ENCODE measurements around the gene SUPT4H1. TPM values are rescaled to one million over a fixed set of nuclear protein-coding genes. Genes with fewer than 3 reads are reported as not detected.

The SUPT4H1 gene
- total and polyA plus RNA-seq, 9 of the 15 experiments (the other 6 are each of a cell fraction or from before 2014, with no cell fraction given), result 62.1 to 320 (median 117) TPM

- Histone ChIP-seq H3K27me3 (ENCODE audit: control insufficient read depth in 2 of 2, insufficient read depth in 2 of 2, low read length in 2 of 2) (no peaks in the 10 kb centered on the region), H4K20me1 (replicated peaks; ENCODE audit: control insufficient read depth, insufficient read depth, low read length) (no peaks in the 10 kb centered on the region), H3K4me2 (ENCODE audit: insufficient read depth, low read length) (no peak overlapping the region), H3K79me2 (ENCODE audit: control insufficient read depth, insufficient read depth, low read length) (no peaks in the 10 kb centered on the region; the same call in 2 of the 3 replicates), H3K27ac (ENCODE audit: extremely low read depth, low read depth, low read length) (no peak overlapping the region), H3K9me1 (ENCODE audit: control insufficient read depth, insufficient read depth, low read length) (no peaks in the 10 kb centered on the region), H3K4me1 (replicated peaks in 1 of 2; ENCODE audit: control insufficient read depth in 2 of 2, insufficient read depth in 2 of 2, low read length in 2 of 2) (peaks cover 7 to 21% of the 10 kb centered on the region in 2 experiments), H3K9me3 (replicated peaks; ENCODE audit: control insufficient read depth, insufficient read depth, low read depth, low read length) (no peaks in the 10 kb centered on the region), H2AFZ (ENCODE audit: low read depth, low read length) (no peak overlapping the region), H3K9ac (ENCODE audit: insufficient read depth in 1 of 2, low read depth in 2 of 2, low read length in 2 of 2) (no peak overlapping the region), H3K4me3 (no peak overlapping the region), H3K36me3 (ENCODE audit: control insufficient read depth, insufficient read depth, low read length) (no peaks in the 10 kb centered on the region)
- no peak for ATAC-seq
- FAIRE-seq, result no peak
- 27% methylated on average over 4 of the region's 4 CpGs for whole genome bisulfite sequencing (ENCODE audit: insufficient coverage, low coverage, missing lambda C conversion rate)
- ChIA-PET POLR2A (interaction anchor here (0.6 to 1.0 kb wide), 2 partner anchors 204 to 235 kb away, joined by 3 read pairs; partner anchors contain the start of gene EPX), CTCF (ENCODE audit: low intra/inter-chr PET ratio) (no interaction called here)
- intact Hi-C loops (cut with micrococcal nuclease) (no loop called here), in situ Hi-C loops (cut with MboI) (no loop called here)
- no peak for DNase-seq (ENCODE audit: extremely low read depth in 1 of 4, low spot score in 3 of 4)
- BruUV-seq (replicated peaks), result no TSS peak
- TF ChIP-seq NFYB (IDR thresholded peaks at IDR 0.05; ENCODE audit: extremely low read depth, insufficient read length), result no peak
- no peak for TF ChIP-seq MBD2 (IDR thresholded peaks at IDR 0.05; ENCODE audit: borderline replicate concordance, low read depth)
- no peak for TF ChIP-seq RAD21 (CRISPR knock-in tag; conservative IDR thresholded peaks at IDR 0.05 in 1 of 2, IDR thresholded peaks at IDR 0.05 in 1 of 2)
- TF ChIP-seq ZNF586 (CRISPR knock-in tag; conservative IDR thresholded peaks at IDR 0.05), result no peak
- TF ChIP-seq ILK (tag; IDR thresholded peaks at IDR 0.05; ENCODE audit: borderline replicate concordance, low read depth), result no peak
- no peak for TF ChIP-seq EP300 (IDR thresholded peaks at IDR 0.05; ENCODE audit: low read length)
- TF ChIP-seq MCM2 (IDR thresholded peaks at IDR 0.05; ENCODE audit: low read depth), result no peak
- TF ChIP-seq ESRRB (CRISPR knock-in tag; IDR thresholded peaks at IDR 0.05; ENCODE audit: borderline replicate concordance), result no peak
- no peak for TF ChIP-seq CBX8 (IDR thresholded peaks at IDR 0.05; ENCODE audit: borderline replicate concordance, extremely low read depth, low read depth, low read length, poor library complexity, severe bottlenecking)
- no peak for TF ChIP-seq CBX3 (IDR thresholded peaks at IDR 0.05; ENCODE audit: borderline replicate concordance in 1 of 2, low read length in 2 of 2)
- no peak for TF ChIP-seq CREBBP (IDR thresholded peaks at IDR 0.05; ENCODE audit: low read depth, low read length)
- no peak for TF ChIP-seq ZNF165 (CRISPR knock-in tag; IDR thresholded peaks at IDR 0.05; ENCODE audit: borderline replicate concordance)
- TF ChIP-seq MXD1 (CRISPR knock-in tag; IDR thresholded peaks at IDR 0.05; ENCODE audit: borderline replicate concordance, poor library complexity, severe bottlenecking), result no peak
- TF ChIP-seq ZNF280B (CRISPR knock-in tag; IDR thresholded peaks at IDR 0.05), result no peak
- no peak for TF ChIP-seq DIDO1 (tag; IDR thresholded peaks at IDR 0.05; ENCODE audit: low read depth)
- TF ChIP-seq, protein P1, sequence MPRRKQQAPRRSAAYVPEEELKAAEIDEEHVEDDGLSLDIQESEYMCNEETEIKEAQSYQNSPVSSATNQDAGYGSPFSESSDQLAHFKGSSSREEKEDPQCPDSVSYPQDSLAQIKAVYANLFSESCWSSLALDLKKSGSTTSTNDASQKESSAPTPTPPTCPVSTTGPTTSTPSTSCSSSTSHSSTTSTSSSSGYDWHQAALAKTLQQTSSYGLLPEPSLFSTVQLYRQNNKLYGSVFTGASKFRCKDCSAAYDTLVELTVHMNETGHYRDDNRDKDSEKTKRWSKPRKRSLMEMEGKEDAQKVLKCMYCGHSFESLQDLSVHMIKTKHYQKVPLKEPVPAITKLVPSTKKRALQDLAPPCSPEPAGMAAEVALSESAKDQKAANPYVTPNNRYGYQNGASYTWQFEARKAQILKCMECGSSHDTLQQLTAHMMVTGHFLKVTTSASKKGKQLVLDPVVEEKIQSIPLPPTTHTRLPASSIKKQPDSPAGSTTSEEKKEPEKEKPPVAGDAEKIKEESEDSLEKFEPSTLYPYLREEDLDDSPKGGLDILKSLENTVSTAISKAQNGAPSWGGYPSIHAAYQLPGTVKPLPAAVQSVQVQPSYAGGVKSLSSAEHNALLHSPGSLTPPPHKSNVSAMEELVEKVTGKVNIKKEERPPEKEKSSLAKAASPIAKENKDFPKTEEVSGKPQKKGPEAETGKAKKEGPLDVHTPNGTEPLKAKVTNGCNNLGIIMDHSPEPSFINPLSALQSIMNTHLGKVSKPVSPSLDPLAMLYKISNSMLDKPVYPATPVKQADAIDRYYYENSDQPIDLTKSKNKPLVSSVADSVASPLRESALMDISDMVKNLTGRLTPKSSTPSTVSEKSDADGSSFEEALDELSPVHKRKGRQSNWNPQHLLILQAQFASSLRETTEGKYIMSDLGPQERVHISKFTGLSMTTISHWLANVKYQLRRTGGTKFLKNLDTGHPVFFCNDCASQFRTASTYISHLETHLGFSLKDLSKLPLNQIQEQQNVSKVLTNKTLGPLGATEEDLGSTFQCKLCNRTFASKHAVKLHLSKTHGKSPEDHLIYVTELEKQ (CRISPR knock-in tag; IDR thresholded peaks at IDR 0.05), result no peak
Measured at GRCh38 chr17:58396173-58396572, 44.2 kb upstream of the SUPT4H1 start.
